WTC11 (cell line): ENCODE results near the gene BMPR1B.

Experiments used
- CTCF ChIP-seq: fragments of 200-600 bp; IDR thresholded peaks from 2 replicates; pipeline ENCODE4 v1.8.0; 2022; ENCODE audit warnings: antibody characterized with exemption
- SP1 ChIP-seq: sonication (generic); formaldehyde crosslinking; conservative IDR thresholded peaks from 2 replicates; pipeline ENCODE4 v1.8.1; 2022; ENCODE audit warnings: missing genetic modification reagents
- ZNF263 ChIP-seq: sonication (generic); formaldehyde crosslinking; IDR thresholded peaks from 2 replicates; pipeline ENCODE4 v1.8.1; 2022; ENCODE audit warnings: low read depth, mild to moderate bottlenecking, moderate library complexity, missing genetic modification reagents

- TF ChIP-seq ZNF263 (CRISPR knock-in tag): no peak
- TF ChIP-seq SP1 (CRISPR knock-in tag): no peak
- TF ChIP-seq CTCF: no peak
Measured at GRCh38 chr4:94852616-94853015, 94.9 kb downstream of the BMPR1B start.
